ENCODE measurements around the gene GJB4. TPM values are rescaled to one million over a fixed set of nuclear protein-coding genes. Genes with fewer than 3 reads are reported as not detected.
"Not testable (repeated sequence)": the region's sequence is repeated elsewhere in the genome, so short reads cannot be mapped to it uniquely, and the experiment has no call there.

GJB4 gene
- polyA plus RNA-seq, 1 experiment: not detected

DNA sequence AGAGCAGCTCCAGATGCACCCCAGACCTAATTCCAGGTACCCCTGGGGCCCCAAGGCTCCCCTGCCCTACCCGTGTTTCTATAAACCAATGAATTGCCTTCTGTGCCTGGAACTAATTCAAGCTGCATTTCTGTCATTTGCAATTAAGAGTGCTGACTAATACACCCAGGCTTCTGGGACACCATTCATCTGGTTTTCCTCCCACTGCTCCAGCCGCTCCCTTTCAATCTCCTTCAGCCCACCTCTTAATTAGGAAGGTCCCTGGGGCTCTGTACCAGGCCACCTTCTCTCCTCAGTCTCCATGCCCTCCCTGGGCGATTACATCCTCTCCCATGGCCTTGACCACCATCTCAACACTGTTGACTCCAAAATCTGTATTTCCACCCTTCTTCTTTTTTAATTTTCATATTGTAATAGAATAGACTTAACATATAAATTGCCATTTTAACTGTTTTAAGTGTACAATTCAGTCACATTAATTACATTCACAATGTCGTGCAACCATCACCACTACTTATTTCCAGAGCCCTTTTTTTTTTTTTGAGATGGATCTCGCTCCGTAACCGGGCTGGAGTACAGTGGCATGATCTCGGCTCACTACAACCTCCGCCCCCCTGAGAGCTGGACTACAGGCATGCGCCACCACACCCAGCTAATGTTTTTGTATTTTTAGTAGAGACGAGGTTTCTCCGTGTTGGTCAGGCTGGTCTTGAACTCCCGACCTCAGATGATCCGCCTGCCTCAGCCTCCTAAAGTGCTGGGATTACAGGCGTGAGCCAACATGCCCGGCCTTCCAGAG, 12.2 kb downstream of the GJB4 start:
- DNase-seq (ENCODE audit: low read depth): no peak
- H3K27me3 ChIP-seq (ENCODE audit: control insufficient read depth, insufficient read depth, low read length): peaks cover 4% of the 10 kb centered on the region; the same call in 1 of the 2 replicates
- no peaks in the 10 kb centered on the region for H3K36me3 ChIP-seq (ENCODE audit: control insufficient read depth, insufficient read depth, low read length)
- TF ChIP-seq, protein P1, sequence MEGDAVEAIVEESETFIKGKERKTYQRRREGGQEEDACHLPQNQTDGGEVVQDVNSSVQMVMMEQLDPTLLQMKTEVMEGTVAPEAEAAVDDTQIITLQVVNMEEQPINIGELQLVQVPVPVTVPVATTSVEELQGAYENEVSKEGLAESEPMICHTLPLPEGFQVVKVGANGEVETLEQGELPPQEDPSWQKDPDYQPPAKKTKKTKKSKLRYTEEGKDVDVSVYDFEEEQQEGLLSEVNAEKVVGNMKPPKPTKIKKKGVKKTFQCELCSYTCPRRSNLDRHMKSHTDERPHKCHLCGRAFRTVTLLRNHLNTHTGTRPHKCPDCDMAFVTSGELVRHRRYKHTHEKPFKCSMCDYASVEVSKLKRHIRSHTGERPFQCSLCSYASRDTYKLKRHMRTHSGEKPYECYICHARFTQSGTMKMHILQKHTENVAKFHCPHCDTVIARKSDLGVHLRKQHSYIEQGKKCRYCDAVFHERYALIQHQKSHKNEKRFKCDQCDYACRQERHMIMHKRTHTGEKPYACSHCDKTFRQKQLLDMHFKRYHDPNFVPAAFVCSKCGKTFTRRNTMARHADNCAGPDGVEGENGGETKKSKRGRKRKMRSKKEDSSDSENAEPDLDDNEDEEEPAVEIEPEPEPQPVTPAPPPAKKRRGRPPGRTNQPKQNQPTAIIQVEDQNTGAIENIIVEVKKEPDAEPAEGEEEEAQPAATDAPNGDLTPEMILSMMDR (IDR thresholded peaks at IDR 0.05; ENCODE audit: insufficient read depth, low read depth, low read length): no peak
- no peak overlapping the region for H3K4me3 ChIP-seq (ENCODE audit: low read depth, low read length)
- CTCF ChIA-PET: no interaction called here
- POLR2A ChIA-PET: no interaction called here

DNA sequence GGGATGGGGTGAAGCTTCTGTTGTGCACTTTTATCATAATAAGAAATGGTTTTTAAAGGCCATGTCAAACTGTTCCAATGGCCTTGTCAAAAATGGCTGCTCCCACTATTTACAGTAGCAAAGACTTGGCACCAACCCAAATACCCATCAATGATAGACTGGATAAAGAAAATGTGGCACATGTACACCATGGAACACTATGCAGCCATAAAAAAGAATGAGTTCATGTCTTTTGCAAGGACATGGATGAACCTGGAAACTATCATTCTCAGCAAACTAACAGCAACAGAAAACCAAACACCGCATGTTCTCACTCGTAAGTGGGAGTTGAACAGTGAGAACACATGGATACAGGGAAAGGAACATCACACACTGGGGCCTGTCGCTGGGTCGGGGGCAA, 13.6 kb downstream of the GJB4 start:
- POLR2A ChIA-PET; DNase-seq (ENCODE audit: low read depth); H3K36me3 ChIP-seq (ENCODE audit: control insufficient read depth, insufficient read depth, low read length); H3K4me3 ChIP-seq (ENCODE audit: low read depth, low read length); H3K27me3 ChIP-seq (ENCODE audit: control insufficient read depth, insufficient read depth, low read length); CTCF ChIA-PET: not testable (repeated sequence)

DNA sequence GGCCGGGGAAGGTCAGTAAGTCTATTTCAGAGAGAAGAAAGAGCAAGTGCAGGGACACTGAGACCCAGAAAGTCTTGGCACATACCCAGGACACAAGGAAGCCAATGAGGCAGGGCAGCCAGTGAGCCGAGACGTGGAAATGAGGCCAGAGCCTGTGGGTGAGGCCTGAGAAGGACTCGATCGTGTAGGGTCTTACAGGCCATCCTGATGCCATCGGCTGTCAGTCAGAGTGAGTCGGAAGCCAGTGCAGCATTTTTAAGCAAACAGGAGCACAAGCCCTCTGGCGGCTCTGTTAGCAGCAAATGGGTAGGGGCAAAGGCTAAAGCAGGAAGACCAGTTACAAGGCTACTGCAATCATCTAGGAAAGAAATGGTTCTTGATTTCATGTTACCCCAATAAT, 15.4 kb downstream of the GJB4 start:
- DNase-seq (ENCODE audit: low read depth): no peak
- TF ChIP-seq, protein P1 (IDR thresholded peaks at IDR 0.05; ENCODE audit: insufficient read depth, low read depth, low read length): no peak
- Histone ChIP-seq H3K4me3 (ENCODE audit: low read depth, low read length) (no peak overlapping the region), H3K36me3 (ENCODE audit: control insufficient read depth, insufficient read depth, low read length) (no peaks in the 10 kb centered on the region), H3K27me3 (ENCODE audit: control insufficient read depth, insufficient read depth, low read length) (peaks cover under 1% of the 10 kb centered on the region; the same call in 1 of the 2 replicates)
- ChIA-PET CTCF (no interaction called here), POLR2A (no interaction called here)

DNA sequence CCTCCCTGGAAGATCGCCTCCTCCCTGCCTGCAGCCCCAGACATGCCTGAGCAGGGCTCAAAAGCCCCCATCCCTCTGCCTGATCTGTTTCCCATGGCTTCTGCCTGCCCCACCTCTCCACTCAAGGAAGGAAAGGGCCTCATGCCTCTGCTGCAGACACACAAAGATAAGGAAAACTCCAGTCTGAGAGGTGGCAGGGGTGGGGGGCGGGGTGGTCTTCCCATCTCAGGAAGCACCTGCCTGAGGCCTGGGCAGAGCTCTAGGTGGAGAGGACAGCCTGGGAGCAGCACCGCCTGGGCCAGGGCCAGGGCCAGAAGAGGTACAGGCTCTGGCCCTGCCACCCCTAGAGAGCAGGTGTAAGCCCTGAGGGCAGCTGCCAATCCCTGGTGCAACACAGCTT, 17.4 kb downstream of the GJB4 start:
- CTCF ChIA-PET: interaction anchor here (1.5 to 1.9 kb wide), 3 partner anchors 10 to 76 kb away, joined by 3 to 10 read pairs (median 4); no protein-coding TSS in a partner anchor
- Histone ChIP-seq H3K36me3 (ENCODE audit: control insufficient read depth, insufficient read depth, low read length) (no peaks in the 10 kb centered on the region), H3K4me3 (ENCODE audit: low read depth, low read length) (no peak overlapping the region), H3K27me3 (ENCODE audit: control insufficient read depth, insufficient read depth, low read length) (peaks cover 11% of the 10 kb centered on the region)
- TF ChIP-seq, protein P1 (IDR thresholded peaks at IDR 0.05; ENCODE audit: insufficient read depth, low read depth, low read length): no peak
- DNase-seq (ENCODE audit: low read depth): no peak
- POLR2A ChIA-PET: no interaction called here

DNA sequence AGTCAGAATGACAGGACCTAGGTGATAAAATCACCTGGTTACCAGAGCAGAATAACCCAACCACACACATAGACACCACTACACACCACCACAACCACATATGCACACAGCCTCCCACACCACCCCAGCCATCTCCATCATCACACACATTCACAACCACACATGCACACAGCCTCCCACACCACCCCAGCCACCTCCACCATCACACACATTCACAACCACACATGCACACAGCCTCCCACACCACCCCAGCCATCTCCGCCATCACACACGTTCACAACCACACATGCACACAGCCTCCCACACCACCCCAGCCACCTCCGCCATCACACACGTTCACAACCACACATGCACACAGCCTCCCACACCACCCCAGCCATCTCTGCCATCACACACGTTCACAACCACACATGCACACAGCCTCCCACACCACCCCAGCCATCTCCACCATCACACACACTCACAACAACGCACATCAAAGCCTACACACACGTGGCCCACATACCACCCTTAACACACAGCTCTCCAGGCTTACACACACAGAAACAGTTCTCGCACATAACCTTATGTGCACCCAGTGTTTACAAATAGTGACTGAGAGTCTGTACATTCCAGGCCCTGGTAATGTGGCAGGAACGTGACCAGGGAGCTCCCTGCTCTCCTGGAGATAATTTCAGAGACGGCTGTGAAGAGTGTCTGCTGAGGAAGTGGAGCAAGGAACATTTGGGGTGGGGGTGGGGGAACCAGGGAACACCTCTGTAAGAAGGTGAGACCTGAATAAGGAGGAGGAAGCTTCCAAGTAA, 18.2 kb downstream of the GJB4 start:
- H3K27me3 ChIP-seq (ENCODE audit: control insufficient read depth, insufficient read depth, low read length): peaks cover 16% of the 10 kb centered on the region
- TF ChIP-seq, protein P1 (IDR thresholded peaks at IDR 0.05; ENCODE audit: insufficient read depth, low read depth, low read length): no peak
- no peak for DNase-seq (ENCODE audit: low read depth)
- no peak overlapping the region for H3K4me3 ChIP-seq (ENCODE audit: low read depth, low read length)
- CTCF ChIA-PET: interaction anchor here (1.1 to 1.6 kb wide), 3 partner anchors 9 to 75 kb away, joined by 3 to 6 read pairs (median 3); no protein-coding TSS in a partner anchor
- POLR2A ChIA-PET: no interaction called here
- no peaks in the 10 kb centered on the region for H3K36me3 ChIP-seq (ENCODE audit: control insufficient read depth, insufficient read depth, low read length)

Measured in BJ (cell line).